Uterus (tissue), 4 donors: ENCODE data around the gene HECTD1. TPM values are rescaled to one million over a fixed set of nuclear protein-coding genes. Genes with fewer than 3 reads are reported as not detected.

Experiments used
- DNase-seq, 2 donors: peaks; one replicate each; pipeline ENCODE4 v3.0.0-alpha.2; 2019 to 2020
- H3K27ac ChIP-seq, 2 donors: fragments of 200-600 bp; sonication (generic); 1 replicate in 1 of 2; 2 replicates in 1 of 2; pipeline ENCODE4 v1.5.1; 2016 to 2018
- H3K27me3 ChIP-seq, 2 donors: fragments of 200-600 bp; sonication (generic); one replicate each; pipeline ENCODE4 v1.5.1; 2018 to 2019; ENCODE audit warnings: control low read depth in 1 of 2
- H3K36me3 ChIP-seq, 2 donors: fragments of 200-600 bp; sonication (generic); one replicate each; pipeline ENCODE4 v1.5.1; 2019; ENCODE audit warnings: control low read depth in 1 of 2
- H3K4me1 ChIP-seq, 2 donors: fragments of 200-600 bp; sonication (generic); one replicate each; pipeline ENCODE4 v1.5.1; 2018 to 2019; ENCODE audit warnings: control low read depth in 1 of 2
- H3K4me3 ChIP-seq, 2 donors: fragments of 200-600 bp; sonication (generic); 1 replicate in 1 of 2; 2 replicates in 1 of 2; pipeline ENCODE4 v1.5.1; 2018 to 2019; ENCODE audit warnings: mild to moderate bottlenecking in 1 of 2
- H3K9me3 ChIP-seq, 2 donors: fragments of 200-600 bp; sonication (generic); one replicate each; pipeline ENCODE4 v1.5.1; 2019; ENCODE audit warnings: control low read depth in 1 of 2
- CTCF ChIP-seq, 4 experiments: fragments of 200-600 bp in 2 of 4; fragments of 450-650 bp in 2 of 4; sonication (generic) in 2 of 4; IDR thresholded peaks; one replicate each; pipeline ENCODE4 v1.5.1; 2016 to 2019; ENCODE audit warnings: antibody characterized with exemption in 4 of 4, mild to moderate bottlenecking in 2 of 4, moderate library complexity in 1 of 4
- POLR2A ChIP-seq, 2 donors: fragments of 450-650 bp; IDR thresholded peaks; one replicate each; pipeline ENCODE4 v1.6.1; 2016; ENCODE audit warnings: antibody characterized with exemption in 2 of 2, mild to moderate bottlenecking in 1 of 2, moderate library complexity in 1 of 2
- intact Hi-C: fragments of 100-400 bp; cut with DNase I; formaldehyde crosslinking; loops from one replicate; pipeline ENCODE4 v1.15.1; 2023; ENCODE audit warnings: low total_unique reads
- small RNA-seq: library from RNA; depleted of rRNA; stranded (forward); fragments of <200 nt; gene quantifications from one replicate; pipeline ENCODE3, GENCODE V24; 2016
- total RNA-seq, 4 donors: library from RNA; depleted of rRNA in 3 of 4; stranded (reverse); fragments of >200 nt in 3 of 4; gene quantifications; one replicate each; pipeline versions ENCODE4 v1.1.0 to v1.2.4, GENCODE V29; 2014 to 2023
- donor health status: DM: yes; HTN: yes; CAD: no.

HECTD1 gene
- total RNA-seq, 4 donors from 2014 or later: 99.4 to 434 (median 307) TPM

- H3K4me1 ChIP-seq: no peaks in the 10 kb centered on the region
- no peak for DNase-seq
- intact Hi-C loops: no loop called here
- H3K27ac ChIP-seq: no peak overlapping the region
- H3K36me3 ChIP-seq: no peaks in the 10 kb centered on the region
- H3K27me3 ChIP-seq: no peaks in the 10 kb centered on the region
- no peaks in the 10 kb centered on the region for H3K9me3 ChIP-seq
- no peak overlapping the region for H3K4me3 ChIP-seq
- TF ChIP-seq CTCF (IDR thresholded peaks at IDR 0.05) (no peak), POLR2A (IDR thresholded peaks at IDR 0.05) (no peak)
These were observed 156.6 kb downstream of the HECTD1 start for GRCh38 chr14:31051023-31051422.

Small RNA genes lying within 50 kb of the gene (small RNA-seq; reads per million reads assigned to genes)
- gene RF00019 (not detected), gene RNU6-541P (not detected)

Other genes with a start within 250 kb of the HECTD1 start
- 10 to 100 TPM in 2 of 4 donors, 1 to 10 TPM in 2; 2.3 to 30.4 (median 9.9) TPM for gene AP4S1, start 182.1 kb downstream of the HECTD1 start, total RNA-seq
- 10 to 100 TPM; 25.9 to 82.0 (median 65.0) TPM for gene STRN3, start 181.4 kb downstream of the HECTD1 start, total RNA-seq
- 10 to 100 TPM; 14.6 to 56.8 (median 38.8) TPM for gene HEATR5A, start 212.8 kb upstream of the HECTD1 start, total RNA-seq
- gene DTD2, start 249.7 kb upstream of the HECTD1 start, total RNA-seq: 10 to 100 TPM in 3 of 4 donors, 1 to 10 TPM in 1; 8.2 to 88.2 (median 36.3) TPM